Measurements from ENCODE around the gene RNU1-2.

Gene RNU1-2

GRCh38 chr1:16922885-16923431 lies 27.2 kb downstream of the RNU1-2 start:
- DNase-seq (ENCODE audit: low spot score), result no peak
- Histone ChIP-seq H3K4me3 (no peak overlapping the region), H3K27ac (no peak overlapping the region)
- TF ChIP-seq, protein P1, sequence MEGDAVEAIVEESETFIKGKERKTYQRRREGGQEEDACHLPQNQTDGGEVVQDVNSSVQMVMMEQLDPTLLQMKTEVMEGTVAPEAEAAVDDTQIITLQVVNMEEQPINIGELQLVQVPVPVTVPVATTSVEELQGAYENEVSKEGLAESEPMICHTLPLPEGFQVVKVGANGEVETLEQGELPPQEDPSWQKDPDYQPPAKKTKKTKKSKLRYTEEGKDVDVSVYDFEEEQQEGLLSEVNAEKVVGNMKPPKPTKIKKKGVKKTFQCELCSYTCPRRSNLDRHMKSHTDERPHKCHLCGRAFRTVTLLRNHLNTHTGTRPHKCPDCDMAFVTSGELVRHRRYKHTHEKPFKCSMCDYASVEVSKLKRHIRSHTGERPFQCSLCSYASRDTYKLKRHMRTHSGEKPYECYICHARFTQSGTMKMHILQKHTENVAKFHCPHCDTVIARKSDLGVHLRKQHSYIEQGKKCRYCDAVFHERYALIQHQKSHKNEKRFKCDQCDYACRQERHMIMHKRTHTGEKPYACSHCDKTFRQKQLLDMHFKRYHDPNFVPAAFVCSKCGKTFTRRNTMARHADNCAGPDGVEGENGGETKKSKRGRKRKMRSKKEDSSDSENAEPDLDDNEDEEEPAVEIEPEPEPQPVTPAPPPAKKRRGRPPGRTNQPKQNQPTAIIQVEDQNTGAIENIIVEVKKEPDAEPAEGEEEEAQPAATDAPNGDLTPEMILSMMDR (IDR thresholded peaks at IDR 0.05), result no peak

GRCh38 chr1:16924216-16924918 lies 28.6 kb downstream of the RNU1-2 start:
- Histone ChIP-seq H3K27ac (no peak overlapping the region), H3K4me3 (no peak overlapping the region)
- TF ChIP-seq, protein P1 (IDR thresholded peaks at IDR 0.05), result no peak
- no peak for DNase-seq (ENCODE audit: low spot score)

GRCh38 chr1:16924919-16925477 lies 29.2 kb downstream of the RNU1-2 start:
- TF ChIP-seq, protein P1 (IDR thresholded peaks at IDR 0.05), result no peak
- Histone ChIP-seq H3K4me3 (no peak overlapping the region), H3K27ac (no peak overlapping the region)
- DNase-seq (ENCODE audit: low spot score), result no peak

DNA sequence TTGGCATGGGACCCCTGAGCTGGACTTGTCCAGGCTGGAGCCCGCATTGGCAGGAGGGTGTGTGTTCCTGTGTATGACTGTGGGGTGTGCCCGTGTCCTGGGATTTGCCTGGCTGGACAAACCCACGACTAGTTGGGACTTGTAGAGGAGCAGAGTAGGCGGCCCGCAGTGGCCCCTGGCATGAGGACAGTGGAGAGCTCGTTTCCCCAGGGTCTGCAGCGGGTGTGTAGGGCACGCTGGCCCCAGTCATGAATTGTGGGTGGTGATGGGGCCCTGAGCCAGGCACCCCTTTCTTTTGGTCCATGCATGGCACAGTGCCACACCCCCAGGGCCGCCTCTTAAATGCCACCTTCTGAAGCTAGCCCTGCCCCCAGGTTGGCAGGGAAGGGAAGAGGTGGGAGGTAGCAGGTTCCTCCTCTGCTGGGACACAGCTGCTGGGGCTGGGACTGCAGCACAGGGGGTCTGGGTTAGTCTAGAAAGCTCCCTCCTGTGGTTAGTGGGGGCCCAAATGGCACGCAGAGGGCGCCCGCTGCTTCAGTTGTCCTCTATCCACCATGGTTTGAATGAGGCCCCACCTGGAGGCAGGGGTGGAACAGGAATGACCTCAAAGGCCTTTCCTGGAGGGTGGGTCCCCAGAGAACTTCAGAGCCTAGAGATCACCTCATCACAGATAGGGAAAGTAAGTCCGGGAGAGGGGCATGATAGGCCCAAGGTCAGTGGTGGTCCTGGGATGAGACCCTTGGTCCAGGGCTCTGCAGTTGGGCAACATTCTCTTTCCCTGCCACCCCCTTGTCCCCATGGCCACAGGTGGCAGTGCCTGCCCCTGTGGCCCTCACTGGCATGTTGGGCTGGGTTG lies 30.1 kb downstream of the RNU1-2 start:
- DNase-seq (ENCODE audit: low spot score), result no peak
- no peak overlapping the region for H3K27ac ChIP-seq
- H3K4me3 ChIP-seq, result no peak overlapping the region
- TF ChIP-seq, protein P1 (IDR thresholded peaks at IDR 0.05), result no peak

- Histone ChIP-seq H3K27ac (no peak overlapping the region), H3K4me3 (no peak overlapping the region)
- TF ChIP-seq, protein P1 (IDR thresholded peaks at IDR 0.05), result no peak
- no peak for DNase-seq (ENCODE audit: low spot score)
These were observed 30.8 kb downstream of the RNU1-2 start for GRCh38 chr1:16926491-16927073.

DNA sequence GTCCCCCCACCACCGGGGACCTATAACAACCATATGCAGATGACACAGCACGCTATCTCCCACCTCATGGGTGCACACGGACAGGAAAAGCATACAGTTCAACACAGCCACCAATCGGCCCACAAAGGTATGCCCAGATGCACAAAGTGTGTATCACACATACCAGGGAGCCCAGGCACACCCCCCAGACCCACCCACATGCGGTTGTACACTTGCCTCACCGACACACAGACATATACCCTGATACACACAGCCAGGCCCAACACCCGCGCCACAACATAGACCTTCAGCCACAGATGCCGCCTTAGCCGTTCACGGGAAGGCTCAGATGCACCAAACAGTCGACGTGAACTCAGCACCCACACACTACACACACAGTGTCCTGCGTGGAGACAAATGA lies 31.5 kb downstream of the RNU1-2 start:
- TF ChIP-seq, protein P1 (IDR thresholded peaks at IDR 0.05), result no peak
- Histone ChIP-seq H3K4me3 (no peak overlapping the region), H3K27ac (no peak overlapping the region)
- no peak for DNase-seq (ENCODE audit: low spot score)
